HepG2 (cell line): ENCODE results near the gene NRL. TPM values are rescaled to one million over a fixed set of nuclear protein-coding genes. Genes with fewer than 3 reads are reported as not detected.
A peak's percentile ranks its signal among the peaks of the same experiment; 100 is the strongest.

ENCODE experiments used
- BCL6 ChIP-seq: IDR thresholded peaks from 2 replicates; pipeline ENCODE4 v1.6.1; 2016; ENCODE audit warnings: missing genetic modification reagents, missing compliant biosample characterization
- BORCS8-MEF2B ChIP-seq: sonication (generic); formaldehyde crosslinking; IDR thresholded peaks from 2 replicates; pipeline ENCODE4 v1.8.0; 2022; ENCODE audit warnings: mild to moderate bottlenecking, missing genetic modification reagents
- CHD4 ChIP-seq: fragments of 200-600 bp; sonication (generic); IDR thresholded peaks from 2 replicates; pipeline ENCODE4 v1.7.0; 2017; ENCODE audit warnings: mild to moderate bottlenecking, low read length, borderline replicate concordance
- FIP1L1 ChIP-seq: fragments of 200-400 bp; formaldehyde crosslinking; IDR thresholded peaks from 2 replicates; pipeline ENCODE4 v1.6.1; 2018; ENCODE audit warnings: low read depth, mild to moderate bottlenecking, low read length, moderate library complexity, borderline replicate concordance; ENCODE audit not compliant: insufficient read depth
- FOXK2 ChIP-seq: fragments of 450-650 bp; IDR thresholded peaks from 2 replicates; pipeline ENCODE4 v1.6.1; 2016
- HINFP ChIP-seq: sonication (generic); formaldehyde crosslinking; IDR thresholded peaks from 2 replicates; pipeline ENCODE4 v1.4.0; 2020; ENCODE audit warnings: low read depth, mild to moderate bottlenecking, missing genetic modification reagents
- HMG20B ChIP-seq: conservative IDR thresholded peaks from 2 replicates; pipeline ENCODE4 v1.6.1; 2016; ENCODE audit warnings: missing genetic modification reagents, missing compliant biosample characterization
- HOXA9 ChIP-seq: sonication (generic); formaldehyde crosslinking; IDR thresholded peaks from 2 replicates; pipeline ENCODE4 v1.8.1; 2022; ENCODE audit warnings: missing genetic modification reagents, mild to moderate bottlenecking, moderate library complexity, borderline replicate concordance
- IRF2 ChIP-seq: IDR thresholded peaks from 2 replicates; pipeline ENCODE4 v1.6.1; 2018; ENCODE audit warnings: missing genetic modification reagents, missing compliant biosample characterization
- NRL ChIP-seq: sonication (generic); formaldehyde crosslinking; IDR thresholded peaks from 2 replicates; pipeline ENCODE4 v1.5.0; 2020; ENCODE audit warnings: missing genetic modification reagents, mild to moderate bottlenecking, moderate library complexity, borderline replicate concordance
- PCBP1 ChIP-seq: fragments of 200-400 bp; formaldehyde crosslinking; IDR thresholded peaks from 2 replicates; pipeline ENCODE4 v1.6.1; 2017; ENCODE audit warnings: mild to moderate bottlenecking, low read depth, low read length, borderline replicate concordance
- POLR2G ChIP-seq: fragments of 200-400 bp; formaldehyde crosslinking; IDR thresholded peaks from 2 replicates; pipeline ENCODE4 v1.6.1; 2018; ENCODE audit warnings: mild to moderate bottlenecking, low read depth, low read length, moderate library complexity
- SIX4 ChIP-seq: sonication (generic); formaldehyde crosslinking; IDR thresholded peaks from 2 replicates; pipeline ENCODE4 v1.4.0; 2020; ENCODE audit warnings: missing genetic modification reagents
- ZNF407 ChIP-seq: sonication (generic); formaldehyde crosslinking; IDR thresholded peaks from one replicate; pipeline ENCODE4 v1.5.1; 2020; ENCODE audit warnings: mild to moderate bottlenecking, missing genetic modification reagents; ENCODE audit errors: not compliant biosample characterization
- ZNF431 ChIP-seq: sonication (generic); formaldehyde crosslinking; IDR thresholded peaks from 2 replicates; pipeline ENCODE4 v1.9.0; 2022; ENCODE audit warnings: missing genetic modification reagents, low read depth, mild to moderate bottlenecking, borderline replicate concordance
- ZNF530 ChIP-seq: sonication (generic); formaldehyde crosslinking; IDR thresholded peaks from 2 replicates; pipeline ENCODE4 v1.5.0; 2020; ENCODE audit warnings: low read depth, mild to moderate bottlenecking, missing genetic modification reagents
- ZNF772 ChIP-seq: sonication (generic); formaldehyde crosslinking; IDR thresholded peaks from 2 replicates; pipeline ENCODE4 v1.5.0; 2020; ENCODE audit warnings: mild to moderate bottlenecking, missing genetic modification reagents
- polyA plus RNA-seq, 8 experiments: library from polyadenylated mRNA; depleted of rRNA in 3 of 8; stranded (reverse) in 7 of 8; unstranded in 1 of 8; fragments of >200 nt; fragmentation: Illumina TruSeq in 4 of 8; extraction: Trizol in 4 of 8; gene quantifications; 2 replicates each; pipeline versions ENCODE4 v1.2.1 to v1.2.3, GENCODE V29; 2011 to 2016; ENCODE audit warnings: low read depth in 4 of 8, missing spikeins in 1 of 8, mixed read lengths in 1 of 8; ENCODE audit not compliant: insufficient read depth in 1 of 8
- total RNA-seq, 5 experiments: library from RNA; depleted of rRNA; stranded (reverse); fragments of >200 nt; fragmentation: Illumina TruSeq; extraction: Trizol; gene quantifications; 2 replicates each; pipeline ENCODE4 v1.2.3, GENCODE V29; 2016; ENCODE audit warnings: low read depth in 1 of 5
- TF ChIP-seq, protein P1 (sequence below): sonication (generic); formaldehyde crosslinking; IDR thresholded peaks from 2 replicates; pipeline ENCODE4 v1.8.0; 2022; ENCODE audit warnings: missing genetic modification reagents, mild to moderate bottlenecking, borderline replicate concordance

NRL gene
- total and polyA plus RNA-seq, 2 of the 13 experiments (the other 11 are each of a cell fraction or from before 2014, with no cell fraction given): 2.5 to 4.7 TPM

GRCh38 chr14:24080888-24081738 lies 33.6 kb downstream of the NRL start (continued):
- no peak for TF ChIP-seq ZNF407 (CRISPR knock-in tag)
- no peak for TF ChIP-seq FIP1L1
- TF ChIP-seq, protein P1, sequence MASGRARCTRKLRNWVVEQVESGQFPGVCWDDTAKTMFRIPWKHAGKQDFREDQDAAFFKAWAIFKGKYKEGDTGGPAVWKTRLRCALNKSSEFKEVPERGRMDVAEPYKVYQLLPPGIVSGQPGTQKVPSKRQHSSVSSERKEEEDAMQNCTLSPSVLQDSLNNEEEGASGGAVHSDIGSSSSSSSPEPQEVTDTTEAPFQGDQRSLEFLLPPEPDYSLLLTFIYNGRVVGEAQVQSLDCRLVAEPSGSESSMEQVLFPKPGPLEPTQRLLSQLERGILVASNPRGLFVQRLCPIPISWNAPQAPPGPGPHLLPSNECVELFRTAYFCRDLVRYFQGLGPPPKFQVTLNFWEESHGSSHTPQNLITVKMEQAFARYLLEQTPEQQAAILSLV (CRISPR knock-in tag): no peak
- no peak for TF ChIP-seq FOXK2
- no peak for TF ChIP-seq CHD4
- no peak for TF ChIP-seq HINFP
- TF ChIP-seq IRF2: no peak
- TF ChIP-seq ZNF772 (CRISPR knock-in tag): peak; percentile 10; the same call in 1 of the 2 replicates
- TF ChIP-seq ZNF431 (CRISPR knock-in tag): no peak
- no peak; the same call in 1 of the 2 replicates for TF ChIP-seq HOXA9
- TF ChIP-seq BORCS8-MEF2B (CRISPR knock-in tag): no peak; the same call in 1 of the 2 replicates
- no peak for TF ChIP-seq ZNF530 (CRISPR knock-in tag)
- TF ChIP-seq PCBP1: no peak
- TF ChIP-seq NRL (CRISPR knock-in tag): peak; percentile 87
- no peak for TF ChIP-seq BCL6 (CRISPR knock-in tag)
- TF ChIP-seq HMG20B (CRISPR knock-in tag): peak; percentile 59
- TF ChIP-seq POLR2G: peak; percentile 76
- no peak; the same call in 1 of the 2 replicates for TF ChIP-seq SIX4 (CRISPR knock-in tag)
